H9 (cell line): Measurements from ENCODE around the gene SLC9B1. TPM values are rescaled to one million over a fixed set of nuclear protein-coding genes. Genes with fewer than 3 reads are reported as not detected.

Experiments used
- DNase-seq: peaks from one replicate; pipeline ENCODE4 v3.0.0-alpha.2; 2017
- H2AFZ ChIP-seq: one replicate; pipeline ENCODE4 v1.6.1; 2013; ENCODE audit warnings: mild to moderate bottlenecking, low read length, control low read depth, moderate library complexity
- H2AK5ac ChIP-seq: 2 replicates; pipeline ENCODE4 v1.6.1; 2013; ENCODE audit warnings: low read length, control low read depth, mixed read lengths; ENCODE audit not compliant: insufficient read length
- H2BK120ac ChIP-seq: one replicate; pipeline ENCODE4 v1.6.1; 2013; ENCODE audit warnings: low read depth, mild to moderate bottlenecking, low read length, control low read depth, inconsistent platforms; ENCODE audit not compliant: poor library complexity, severe bottlenecking
- H2BK12ac ChIP-seq: 2 replicates; pipeline ENCODE4 v1.6.1; 2013; ENCODE audit warnings: low read length, control low read depth, mixed read lengths, low read depth; ENCODE audit not compliant: insufficient read length
- H2BK15ac ChIP-seq: 2 replicates; pipeline ENCODE4 v1.6.1; 2013; ENCODE audit warnings: low read depth, low read length, control low read depth
- H2BK20ac ChIP-seq: one replicate; pipeline ENCODE4 v1.6.1; 2013; ENCODE audit warnings: low read depth, mild to moderate bottlenecking, low read length, control low read depth, inconsistent platforms; ENCODE audit not compliant: poor library complexity, severe bottlenecking
- H2BK5ac ChIP-seq: 2 replicates; pipeline ENCODE4 v1.6.1; 2013; ENCODE audit warnings: low read length, control low read depth, mixed read lengths; ENCODE audit not compliant: insufficient read length
- H3K14ac ChIP-seq: 2 replicates; pipeline ENCODE4 v1.6.1; 2013; ENCODE audit warnings: low read length, control low read depth; ENCODE audit not compliant: insufficient read depth
- H3K18ac ChIP-seq: 2 replicates; pipeline ENCODE4 v1.6.1; 2013; ENCODE audit warnings: low read depth, mild to moderate bottlenecking, mixed read lengths, low read length, control low read depth; ENCODE audit not compliant: insufficient read length
- H3K23ac ChIP-seq: 2 replicates; pipeline ENCODE4 v1.6.1; 2013; ENCODE audit warnings: low read length, control low read depth, mixed read lengths, low read depth; ENCODE audit not compliant: insufficient read length
- H3K23me2 ChIP-seq: 2 replicates; pipeline ENCODE4 v1.6.1; 2013; ENCODE audit warnings: low read depth, mild to moderate bottlenecking, mixed read lengths, low read length, control low read depth; ENCODE audit not compliant: insufficient read length, poor library complexity, severe bottlenecking
- H3K27ac ChIP-seq: 2 replicates; pipeline ENCODE4 v1.5.1; 2013; ENCODE audit warnings: low read length, control low read depth, mixed read lengths, low read depth; ENCODE audit not compliant: insufficient read length
- H3K27me3 ChIP-seq: 2 replicates; pipeline ENCODE4 v1.6.1; 2013; ENCODE audit warnings: low read length, control low read depth, inconsistent platforms; ENCODE audit not compliant: insufficient read depth
- H3K4ac ChIP-seq: 2 replicates; pipeline ENCODE4 v1.6.1; 2013; ENCODE audit warnings: low read depth, mild to moderate bottlenecking, control low read depth, inconsistent platforms, low read length, moderate library complexity
- H3K4me1 ChIP-seq: 2 replicates; pipeline ENCODE4 v1.6.1; 2013; ENCODE audit warnings: low read length, control low read depth, inconsistent platforms; ENCODE audit not compliant: insufficient read depth
- H3K4me2 ChIP-seq: 2 replicates; pipeline ENCODE4 v1.6.1; 2013; ENCODE audit warnings: low read length, control low read depth, mixed read lengths; ENCODE audit not compliant: insufficient read length, insufficient read depth
- H3K56ac ChIP-seq: 2 replicates; pipeline ENCODE4 v1.6.1; 2013; ENCODE audit warnings: low read depth, mild to moderate bottlenecking, mixed read lengths, low read length, control low read depth; ENCODE audit not compliant: insufficient read length
- H3K79me1 ChIP-seq: 2 replicates; pipeline ENCODE4 v1.6.1; 2013; ENCODE audit warnings: low read depth, mild to moderate bottlenecking, moderate library complexity, low read length, control low read depth, inconsistent platforms; ENCODE audit not compliant: insufficient read depth, poor library complexity, severe bottlenecking
- H3K79me2 ChIP-seq: 2 replicates; pipeline ENCODE4 v1.6.1; 2013; ENCODE audit warnings: low read length, control low read depth, inconsistent platforms; ENCODE audit not compliant: insufficient read depth
- H3K9ac ChIP-seq: 2 replicates; pipeline ENCODE4 v1.6.1; 2013; ENCODE audit warnings: low read length, control low read depth, mixed read lengths; ENCODE audit not compliant: insufficient read length; ENCODE audit errors: extremely low read depth
- H3K9me3 ChIP-seq: one replicate; pipeline ENCODE4 v1.6.1; 2013; ENCODE audit warnings: low read depth, low read length, inconsistent platforms; ENCODE audit not compliant: control insufficient read depth
- H3T11ph ChIP-seq: one replicate; pipeline ENCODE4 v1.6.1; 2013; ENCODE audit warnings: mild to moderate bottlenecking, low read length, control low read depth, inconsistent platforms
- H4K20me1 ChIP-seq: one replicate; pipeline ENCODE4 v1.6.1; 2013; ENCODE audit not compliant: control insufficient read depth, insufficient read length, insufficient read depth
- H4K5ac ChIP-seq: 2 replicates; pipeline ENCODE4 v1.6.1; 2013; ENCODE audit warnings: low read depth, mild to moderate bottlenecking, mixed read lengths, low read length, control low read depth; ENCODE audit not compliant: insufficient read length
- H4K8ac ChIP-seq: replicated peaks from 2 replicates; pipeline ENCODE4 v1.6.1; 2013; ENCODE audit warnings: low read length, control low read depth, mixed read lengths, low read depth; ENCODE audit not compliant: insufficient read length
- H4K91ac ChIP-seq: 2 replicates; pipeline ENCODE4 v1.6.1; 2013; ENCODE audit warnings: low read depth, mild to moderate bottlenecking, moderate library complexity, mixed read lengths, low read length, control low read depth; ENCODE audit not compliant: insufficient read length
- H3K27ac Mint-ChIP-seq, 3 experiments: 2 replicates in 2 of 3; 3 replicates in 1 of 3; pipeline ENCODE4 v1.8.0; 2020 to 2021; ENCODE audit warnings: mixed read lengths in 3 of 3, mild to moderate bottlenecking in 1 of 3, moderate library complexity in 1 of 3
- H3K27me3 Mint-ChIP-seq: 2 replicates; pipeline ENCODE4 v1.8.0; 2021; ENCODE audit warnings: low read depth, mild to moderate bottlenecking, moderate library complexity, mixed read lengths
- H3K36me3 Mint-ChIP-seq, 3 experiments: 2 replicates in 2 of 3; 3 replicates in 1 of 3; pipeline ENCODE4 v1.8.0; 2020 to 2021; ENCODE audit warnings: low read depth in 3 of 3, mixed read lengths in 3 of 3; ENCODE audit not compliant: insufficient read depth in 1 of 3
- H3K4me1 Mint-ChIP-seq, 2 experiments: 2 replicates each; pipeline ENCODE4 v1.8.0; 2020; ENCODE audit warnings: mixed read lengths in 2 of 2
- H3K4me3 Mint-ChIP-seq, 2 experiments: 2 replicates in 1 of 2; 3 replicates in 1 of 2; pipeline ENCODE4 v1.8.0; 2020 to 2021; ENCODE audit warnings: mild to moderate bottlenecking in 2 of 2, mixed read lengths in 2 of 2, moderate library complexity in 1 of 2
- H3K9me3 Mint-ChIP-seq, 2 experiments: 2 replicates in 1 of 2; 3 replicates in 1 of 2; pipeline ENCODE4 v1.8.0; 2020; ENCODE audit warnings: mild to moderate bottlenecking in 2 of 2, mixed read lengths in 2 of 2, moderate library complexity in 1 of 2
- CTCF ChIP-seq: fragments of 200-600 bp; sonication (generic); conservative IDR thresholded peaks from 3 replicates; pipeline ENCODE4 v1.8.0; 2021; ENCODE audit warnings: antibody characterized with exemption, mild to moderate bottlenecking
- WGBS: extraction: QIAGEN DNeasy Blood & Tissue Kit; methylation state at CpG from one replicate; pipeline ENCODE4 v1.1.7; 2013; ENCODE audit warnings: missing lambda C conversion rate, low lambda C conversion rate, mixed read lengths; ENCODE audit not compliant: insufficient read length; ENCODE audit errors: extremely low coverage; 5-methylcytosine and 5-hydroxymethylcytosine counted together
- total RNA-seq: library from RNA; stranded (reverse); gene quantifications from 2 replicates; pipeline ENCODE4 v1.2.1, GENCODE V29; 2021

SLC9B1 gene
- total RNA-seq, 1 experiment from 2014 or later: 0.59 TPM

GRCh38 chr4:102868781-102869568 lies 150.5 kb downstream of the SLC9B1 start, which contains the start of gene CISD2:
CISD2 (plus strand) TSS chr4:102868992; CDS start chr4:102869085, 93 bp downstream.
- peak within 1 kb of the TSS; percentile 84 to 88 for H3K4me3 Mint-ChIP-seq
- H3T11ph ChIP-seq: peak within 1 kb of the TSS; percentile 17
- no peak within 1 kb of the TSS for H2BK120ac ChIP-seq
- peak within 1 kb of the TSS; percentile 93 for H3K4me2 ChIP-seq
- H4K91ac ChIP-seq: no peak within 1 kb of the TSS
- no peak within 1 kb of the TSS for H2AFZ ChIP-seq
- H3K18ac ChIP-seq: peak within 1 kb of the TSS; percentile 99
- no CpG with 5 or more reads among the region's 71 CpGs for WGBS
- no peaks in the 10 kb centered on the region for H3K9me3 ChIP-seq
- no peaks in the 10 kb centered on the region; a peak in 2 of 5 replicates for H3K9me3 Mint-ChIP-seq
- no peak within 1 kb of the TSS for H2BK15ac ChIP-seq
- H4K5ac ChIP-seq: peak within 1 kb of the TSS; percentile 79
- no peak within 1 kb of the TSS; the same call in 1 of the 2 replicates for H3K4ac ChIP-seq
- peak within 1 kb of the TSS; percentile 83 for H2BK5ac ChIP-seq
- H3K36me3 Mint-ChIP-seq: peaks cover 14 to 20% (median 17%) of the 10 kb centered on the region in 3 experiments
- H3K79me1 ChIP-seq: no peaks in the 10 kb centered on the region
- peak within 1 kb of the TSS; percentile 11 for H3K56ac ChIP-seq
- no peaks in the 10 kb centered on the region for H3K27me3 Mint-ChIP-seq
- H4K8ac ChIP-seq: no peak within 1 kb of the TSS
- no peak within 1 kb of the TSS for H2AK5ac ChIP-seq
- H4K20me1 ChIP-seq: no peaks in the 10 kb centered on the region
- H3K27ac Mint-ChIP-seq: peak within 1 kb of the TSS; percentile 97 to 99 (median 99)
- no peak for TF ChIP-seq CTCF
- no peaks in the 10 kb centered on the region for H3K4me1 ChIP-seq
- DNase-seq: peak; percentile 95
- H3K4me1 Mint-ChIP-seq: peaks cover 35 to 47% of the 10 kb centered on the region in 2 experiments
- H3K27me3 ChIP-seq: no peaks in the 10 kb centered on the region
- peak within 1 kb of the TSS; percentile 71 for H2BK12ac ChIP-seq
- H3K14ac ChIP-seq: peak within 1 kb of the TSS; percentile 100
- peak within 1 kb of the TSS; percentile 97 for H3K9ac ChIP-seq
- H3K79me2 ChIP-seq: peaks cover 3% of the 10 kb centered on the region; the same call in 1 of the 2 replicates
- H2BK20ac ChIP-seq: no peak within 1 kb of the TSS
- H3K23me2 ChIP-seq: peaks cover 7% of the 10 kb centered on the region
- H3K27ac ChIP-seq: peak within 1 kb of the TSS; percentile 96
- no peak within 1 kb of the TSS for H3K23ac ChIP-seq
